ENCODE measurements around the gene MAPK8IP2. TPM values are rescaled to one million over a fixed set of nuclear protein-coding genes. Genes with fewer than 3 reads are reported as not detected.

MAPK8IP2 gene
- total and polyA plus RNA-seq, 2 of the 4 experiments (the other 2 are of a cell fraction) = under 0.01 to 0.14 TPM

- Histone ChIP-seq H3K4ac (ENCODE audit: low read depth, low read length) (no peak overlapping the region), H3K4me2 (ENCODE audit: low read depth, low read length) (no peak overlapping the region), H2AK5ac (ENCODE audit: low read depth, low read length) (no peak overlapping the region), H3K36me3 (ENCODE audit: control insufficient read depth, insufficient read depth, low read length) (no peaks in the 10 kb centered on the region; the same call in 1 of the 2 replicates), H3K9ac (ENCODE audit: low read depth, low read length) (no peak overlapping the region), H3K27me3 (ENCODE audit: control insufficient read depth, insufficient read depth, low read length) (0 out of 2 replicates have a peak, but pooled peaks cover 3% of the 10 kb centered on the region), H2AK9ac (replicated peaks; ENCODE audit: low read depth, low read length, poor library complexity) (no peak overlapping the region), H3K27ac (ENCODE audit: insufficient read depth, low read length) (no peak overlapping the region), H2BK20ac (ENCODE audit: low read depth, low read length) (no peak overlapping the region), H4K91ac (ENCODE audit: insufficient read depth, low read depth, low read length) (no peak overlapping the region), H4K20me1 (ENCODE audit: insufficient read depth, low read length) (no peaks in the 10 kb centered on the region), H2BK5ac (ENCODE audit: low read depth, low read length, poor library complexity, severe bottlenecking) (no peak overlapping the region), H2AFZ (replicated peaks; ENCODE audit: low read length, poor library complexity) (no peak overlapping the region), H4K8ac (ENCODE audit: low read depth in 2 of 2, low read length in 2 of 2) (no peak overlapping the region), H3K14ac (replicated peaks; ENCODE audit: low read depth, low read length) (no peak overlapping the region), H4K5ac (ENCODE audit: low read depth, low read length) (no peak overlapping the region), H3K9me3 (ENCODE audit: control insufficient read depth, insufficient read depth, low read length) (no peaks in the 10 kb centered on the region), H3K4me1 (ENCODE audit: control insufficient read depth, insufficient read depth, low read length) (no peaks in the 10 kb centered on the region), H2BK15ac (ENCODE audit: low read depth, low read length) (no peak overlapping the region), H3K56ac (ENCODE audit: extremely low read depth, insufficient read depth, low read length) (no peak overlapping the region), H3K18ac (ENCODE audit: low read depth, low read length) (no peak overlapping the region), H3K4me3 (ENCODE audit: insufficient read depth, low read depth, low read length) (no peak overlapping the region), H3K9me1 (ENCODE audit: insufficient read depth, low read length) (no peaks in the 10 kb centered on the region), H2BK120ac (ENCODE audit: low read depth, low read length) (no peak overlapping the region), H3K23ac (ENCODE audit: low read depth, low read length) (no peak overlapping the region), H3K79me1 (ENCODE audit: low read depth in 1 of 2, low read length in 2 of 2) (no peaks in the 10 kb centered on the region)
- dilution Hi-C loops (cut with HindIII; ENCODE audit: low sequenced_read_pairs, unreplicated experiment) (no loop called here), intact Hi-C loops (cut with micrococcal nuclease) (no loop called here), in situ Hi-C loops (cut with MboI; ENCODE audit: low sequenced_read_pairs) (no loop called here)
- ChIA-PET CTCF (no interaction called here), POLR2A (ENCODE audit: unreplicated experiment) (no interaction called here)
- no TSS peak for BruUV-seq (replicated peaks)
- WGBS, 2 experiments (ENCODE audit: extremely low coverage in 2 of 2, insufficient read length in 1 of 2) = 87% methylated on average over 9 of the region's 12 CpGs; no CpG with 5 or more reads in 1 of the 2 experiments
- ATAC-seq (ENCODE audit: low read depth) = no peak
- TF ChIP-seq CHD1 (IDR thresholded peaks at IDR 0.05; ENCODE audit: low read depth, low read length) (no peak), RCOR1 (IDR thresholded peaks at IDR 0.05; ENCODE audit: insufficient replicate concordance, low read length) (no peak)
- no peak for DNase-seq
Measured at GRCh38 chr22:50570861-50571260, 29.7 kb upstream of the MAPK8IP2 start.
